GM12878 (cell line): ENCODE data around the gene DIRAS1. TPM values are rescaled to one million over a fixed set of nuclear protein-coding genes. Genes with fewer than 3 reads are reported as not detected.

Experiments used
- ATAC-seq: fragments of 200-7000 bp; cut with Tn5 transposase; 3 replicates; pipeline ENCODE4 v1.9.1; 2020; ENCODE audit warnings: mild to moderate bottlenecking, moderate library complexity
- BruUV-seq: library from RNA; stranded (reverse); fragments of 400-500 nt; replicated peaks from 2 replicates; lab custom pipeline; 2021; lab: Mats Ljungman, UMichigan
- CTCF ChIA-PET: fragments of 300-600 bp; sonication (Branson Sonifier 250); formaldehyde crosslinking; extraction: SDS; loops from one replicate; lab custom pipeline; 2021; ENCODE audit warnings: inconsistent platforms; lab: Yijun Ruan, JAX
- POLR2A ChIA-PET: fragments of 350-600 bp; formaldehyde crosslinking; extraction: SDS; loops from one replicate; lab custom pipeline; 2021; ENCODE audit warnings: inconsistent platforms; lab: Charles Lee
- RAD21 ChIA-PET: fragments of 300-600 bp; sonication (Branson Sonifier 250); formaldehyde crosslinking; loops from one replicate; lab custom pipeline; 2023; ENCODE audit warnings: antibody characterized with exemption; ENCODE audit not compliant: unreplicated experiment; lab: Charles Lee
- SMC1A ChIA-PET: fragments of 300-600 bp; sonication (Branson Sonifier 250); formaldehyde crosslinking; loops from one replicate; lab custom pipeline; 2023; ENCODE audit not compliant: unreplicated experiment, uncharacterized antibody; lab: Charles Lee
- DNase-seq: peaks from one replicate; pipeline ENCODE4 v3.0.0-alpha.2; 2011; ENCODE audit warnings: low read depth, low spot score
- FAIRE-seq: peaks from 3 replicates; lab custom pipeline; 2011; peaks lifted over from hg19 to GRCh38; lab: Jason Lieb, UNC
- H2AFZ ChIP-seq: 2 replicates; pipeline ENCODE4 v1.6.0; 2011; ENCODE audit warnings: low read depth, low read length, control low read depth; ENCODE audit not compliant: control insufficient read depth
- H3K27ac ChIP-seq: 2 replicates; pipeline ENCODE4 v1.5.1; 2011; ENCODE audit warnings: control low read depth; ENCODE audit not compliant: control insufficient read depth, insufficient read depth
- H3K27me3 ChIP-seq, 2 experiments: replicated peaks in 1 of 2; 2 replicates each; pipeline versions ENCODE4 v1.6.0 to v1.6.1; 2011; ENCODE audit warnings: low read length in 1 of 2; ENCODE audit not compliant: control insufficient read depth in 2 of 2, insufficient read depth in 2 of 2
- H3K36me3 ChIP-seq, 2 experiments: 2 replicates each; pipeline ENCODE4 v1.5.1; 2011; ENCODE audit warnings: low read length in 1 of 2; ENCODE audit not compliant: control insufficient read depth in 2 of 2, insufficient read depth in 2 of 2
- H3K4me1 ChIP-seq: 2 replicates; pipeline ENCODE4 v1.6.1; 2011; ENCODE audit warnings: mild to moderate bottlenecking, low read length, moderate library complexity, mixed read lengths; ENCODE audit not compliant: control insufficient read depth, insufficient read depth
- H3K4me2 ChIP-seq: 2 replicates; pipeline ENCODE4 v1.6.0; 2011; ENCODE audit warnings: control low read depth; ENCODE audit not compliant: control insufficient read depth, insufficient read depth
- H3K4me3 ChIP-seq: fragments of 200-600 bp; sonication (generic); 2 replicates; pipeline ENCODE4 v1.5.1; 2016
- H3K79me2 ChIP-seq: 2 replicates; pipeline ENCODE4 v1.6.0; 2011; ENCODE audit warnings: low read length; ENCODE audit not compliant: control insufficient read depth, insufficient read depth
- H3K9ac ChIP-seq: 2 replicates; pipeline ENCODE4 v1.8.0; 2011; ENCODE audit warnings: low read length, control low read depth, mixed read lengths; ENCODE audit not compliant: control insufficient read depth, insufficient read depth
- H3K9me3 ChIP-seq: replicated peaks from 3 replicates; pipeline ENCODE4 v1.5.1; 2011; ENCODE audit warnings: mild to moderate bottlenecking, low read length; ENCODE audit not compliant: control insufficient read depth, insufficient read depth
- H4K20me1 ChIP-seq: 2 replicates; pipeline ENCODE4 v1.6.0; 2011; ENCODE audit not compliant: control insufficient read depth, insufficient read depth
- CHD2 ChIP-seq: IDR thresholded peaks from 2 replicates; pipeline ENCODE4 v1.6.1; 2011; ENCODE audit warnings: low read depth, low read length, improper control_type of control experiment, borderline replicate concordance
- HSF1 ChIP-seq: fragments of 150-350 bp; IDR thresholded peaks from 2 replicates; pipeline ENCODE4 v1.6.1; 2014; ENCODE audit warnings: mild to moderate bottlenecking, low read depth, low read length
- MAX ChIP-seq: IDR thresholded peaks from 2 replicates; pipeline ENCODE4 v1.6.1; 2012; ENCODE audit warnings: low read depth, low read length, improper control_type of control experiment
- MYB ChIP-seq: fragments of 150-350 bp; IDR thresholded peaks from 2 replicates; pipeline ENCODE4 v1.6.1; 2014; ENCODE audit warnings: mild to moderate bottlenecking, low read depth, low read length, borderline replicate concordance
- NFIC ChIP-seq: IDR thresholded peaks from 2 replicates; pipeline ENCODE4 v1.6.1; 2012; ENCODE audit warnings: low read depth, mild to moderate bottlenecking, inconsistent platforms, low read length, moderate library complexity
- NFYB ChIP-seq: IDR thresholded peaks from 2 replicates; pipeline ENCODE4 v1.6.1; 2011; ENCODE audit warnings: low read depth, mild to moderate bottlenecking, low read length, improper control_type of control experiment, moderate library complexity; ENCODE audit not compliant: insufficient read depth
- POLR2A ChIP-seq: IDR thresholded peaks from 2 replicates; pipeline ENCODE4 v1.6.1; 2011; ENCODE audit warnings: low read depth, mild to moderate bottlenecking, low read length
- POU2F2 ChIP-seq: IDR thresholded peaks from 3 replicates; pipeline ENCODE4 v1.6.1; 2011; ENCODE audit warnings: low read depth, mild to moderate bottlenecking, low read length, borderline replicate concordance
- SP1 ChIP-seq: IDR thresholded peaks from one replicate; pipeline ENCODE4 v1.6.1; 2011; ENCODE audit warnings: low read depth, low read length
- STAT1 ChIP-seq: fragments of 450-650 bp; conservative IDR thresholded peaks from 2 replicates; pipeline ENCODE4 v1.6.1; 2014; ENCODE audit warnings: antibody characterized with exemption, mild to moderate bottlenecking
- SUPT20H ChIP-seq: IDR thresholded peaks from 2 replicates; pipeline ENCODE4 v1.6.1; 2011; ENCODE audit warnings: low read depth, mild to moderate bottlenecking, low read length, moderate library complexity, borderline replicate concordance; ENCODE audit not compliant: control insufficient read depth
- ZNF592 ChIP-seq: fragments of 450-650 bp; IDR thresholded peaks from 2 replicates; pipeline ENCODE4 v1.6.1; 2017; ENCODE audit warnings: mild to moderate bottlenecking, moderate library complexity
- WGBS: methylation state at CpG from one replicate; pipeline ENCODE4 v1.1.6; 2016; ENCODE audit warnings: low lambda C conversion rate; ENCODE audit not compliant: insufficient replicate concordance, insufficient coverage; ENCODE audit errors: missing lambda C conversion rate; 5-methylcytosine and 5-hydroxymethylcytosine counted together
- in situ Hi-C: fragments of 300-500 bp; cut with MboI; formaldehyde crosslinking; loops from 9 replicates; pipeline ENCODE4 v1.14.3; 2018; ENCODE audit warnings: mixed read lengths
- intact Hi-C: fragments of 100-400 bp; cut with micrococcal nuclease; formaldehyde crosslinking; loops from one replicate; pipeline ENCODE4 v1.14.2; 2022; ENCODE audit not compliant: unreplicated experiment
- polyA plus RNA-seq, 11 experiments: library from polyadenylated mRNA; depleted of rRNA in 4 of 11; unstranded in 6 of 11; stranded (reverse) in 5 of 11; fragments of >200 nt; fragmentation: Nextera tagmentation in 4 of 11; fragmentation: Illumina TruSeq in 1 of 11; extraction: Ambion mirVana in 4 of 11; extraction: Trizol in 1 of 11; gene quantifications; 1 replicate in 1 of 11; 2 replicates in 10 of 11; pipeline versions ENCODE4 v1.2.1 to v1.2.3, GENCODE V29; 2011 to 2016; ENCODE audit warnings: inconsistent platforms in 2 of 11, missing spikeins in 2 of 11, low read depth in 1 of 11
- total RNA-seq, 4 experiments: library from RNA; depleted of rRNA in 3 of 4; stranded (reverse); fragments of >200 nt in 3 of 4; fragmentation: Illumina TruSeq in 1 of 4; extraction: Trizol in 1 of 4; gene quantifications; 2 replicates each; pipeline versions ENCODE4 v1.2.1 to v1.2.3, GENCODE V29; 2013 to 2021
- TF ChIP-seq, protein P1 (sequence below): fragments of 450-650 bp; formaldehyde crosslinking; IDR thresholded peaks from 2 replicates; pipeline ENCODE4 v1.5.0; 2022; ENCODE audit warnings: mild to moderate bottlenecking, missing genetic modification characterization

Gene DIRAS1
- total and polyA plus RNA-seq, 10 of the 15 experiments (the other 5 are each of a cell fraction or from before 2014, with no cell fraction given), result 0.04 to 0.18 (median 0.08) TPM; not detected in 3

GRCh38 chr19:2756477-2756876 lies 35.3 kb upstream of the DIRAS1 start:
- Histone ChIP-seq H3K9ac (no peak overlapping the region), H2AFZ (no peak overlapping the region), H3K9me3 (no peaks in the 10 kb centered on the region), H3K79me2 (no peaks in the 10 kb centered on the region), H3K27me3 (no peaks in the 10 kb centered on the region), H3K4me1 (no peaks in the 10 kb centered on the region; the same call in 1 of the 2 replicates), H3K4me2 (no peak overlapping the region), H3K27ac (no peak overlapping the region), H4K20me1 (no peaks in the 10 kb centered on the region), H3K36me3 (peaks cover 8 to 28% of the 10 kb centered on the region in 2 experiments), H3K4me3 (no peak overlapping the region)
- in situ Hi-C loops, result no loop called here
- ATAC-seq, result no peak
- BruUV-seq, result no TSS peak
- ChIA-PET CTCF (interaction anchor here (0.6 kb wide), 1 partner anchor 74 kb away, joined by 4 read pairs; no protein-coding TSS in a partner anchor), SMC1A (interaction anchor here (0.6 kb wide), 1 partner anchor 93 kb away, joined by 3 read pairs; no protein-coding TSS in a partner anchor), RAD21 (no interaction called here), POLR2A (no interaction called here)
- FAIRE-seq, result no peak
- WGBS, result 70% methylated on average over 8 of the region's 8 CpGs
- no peak for DNase-seq
- intact Hi-C loops, result no loop called here
- TF ChIP-seq HSF1 (no peak), MAX (no peak), NFIC (no peak), ZNF592 (no peak), SP1 (no peak), POU2F2 (no peak), MYB (no peak), STAT1 (no peak), CHD2 (no peak), SUPT20H (no peak), POLR2A (no peak), NFYB (no peak)
- TF ChIP-seq, protein P1, sequence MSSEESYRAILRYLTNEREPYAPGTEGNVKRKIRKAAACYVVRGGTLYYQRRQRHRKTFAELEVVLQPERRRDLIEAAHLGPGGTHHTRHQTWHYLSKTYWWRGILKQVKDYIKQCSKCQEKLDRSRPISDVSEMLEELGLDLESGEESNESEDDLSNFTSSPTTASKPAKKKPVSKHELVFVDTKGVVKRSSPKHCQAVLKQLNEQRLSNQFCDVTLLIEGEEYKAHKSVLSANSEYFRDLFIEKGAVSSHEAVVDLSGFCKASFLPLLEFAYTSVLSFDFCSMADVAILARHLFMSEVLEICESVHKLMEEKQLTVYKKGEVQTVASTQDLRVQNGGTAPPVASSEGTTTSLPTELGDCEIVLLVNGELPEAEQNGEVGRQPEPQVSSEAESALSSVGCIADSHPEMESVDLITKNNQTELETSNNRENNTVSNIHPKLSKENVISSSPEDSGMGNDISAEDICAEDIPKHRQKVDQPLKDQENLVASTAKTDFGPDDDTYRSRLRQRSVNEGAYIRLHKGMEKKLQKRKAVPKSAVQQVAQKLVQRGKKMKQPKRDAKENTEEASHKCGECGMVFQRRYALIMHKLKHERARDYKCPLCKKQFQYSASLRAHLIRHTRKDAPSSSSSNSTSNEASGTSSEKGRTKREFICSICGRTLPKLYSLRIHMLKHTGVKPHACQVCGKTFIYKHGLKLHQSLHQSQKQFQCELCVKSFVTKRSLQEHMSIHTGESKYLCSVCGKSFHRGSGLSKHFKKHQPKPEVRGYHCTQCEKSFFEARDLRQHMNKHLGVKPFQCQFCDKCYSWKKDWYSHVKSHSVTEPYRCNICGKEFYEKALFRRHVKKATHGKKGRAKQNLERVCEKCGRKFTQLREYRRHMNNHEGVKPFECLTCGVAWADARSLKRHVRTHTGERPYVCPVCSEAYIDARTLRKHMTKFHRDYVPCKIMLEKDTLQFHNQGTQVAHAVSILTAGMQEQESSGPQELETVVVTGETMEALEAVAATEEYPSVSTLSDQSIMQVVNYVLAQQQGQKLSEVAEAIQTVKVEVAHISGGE, result no peak
